Stimulated activated CD8-positive, alpha-beta memory T cell treated with anti-CD3 and anti-CD28 coated beads, Interleukin-2, amount 100 ng/mL, for 48 hours (primary cell): ENCODE results near the gene ST6GALNAC4.

ENCODE experiments used
- DNase-seq, 2 donors: peaks; one replicate each; pipeline ENCODE4 v3.0.0-alpha.2; 2020; ENCODE audit warnings: low read depth in 2 of 2

The ST6GALNAC4 gene

GRCh38 chr9:127930231-127931091, 13.6 kb upstream of the ST6GALNAC4 start, which contains the start of gene PIP5KL1:
PIP5KL1 (minus strand) TSS chr9:127930777; CDS start chr9:127930752, 25 bp downstream.
- DNase-seq: peak; percentile 64 to 66

GRCh38 chr9:127929625-127929979, 12.8 kb upstream of the ST6GALNAC4 start:
- DNase-seq: no peak

GRCh38 chr9:127928676-127929624, 12.1 kb upstream of the ST6GALNAC4 start:
- no peak for DNase-seq

- DNase-seq: no peak
These were observed 11.3 kb upstream of the ST6GALNAC4 start for GRCh38 chr9:127927988-127928675.

GRCh38 chr9:127927201-127927987, 10.6 kb upstream of the ST6GALNAC4 start:
- peak; percentile 53 to 74 for DNase-seq

- no peak for DNase-seq
These were observed 10.0 kb upstream of the ST6GALNAC4 start for GRCh38 chr9:127926906-127927200.

GRCh38 chr9:127925959-127926905, 9.4 kb upstream of the ST6GALNAC4 start:
- no peak for DNase-seq

GRCh38 chr9:127924736-127925444, 8.0 kb upstream of the ST6GALNAC4 start:
- no peak for DNase-seq

GRCh38 chr9:127923771-127924170, 6.9 kb upstream of the ST6GALNAC4 start:
- DNase-seq: no peak

- DNase-seq: no peak
These were observed 6.2 kb upstream of the ST6GALNAC4 start for GRCh38 chr9:127923046-127923445.

GRCh38 chr9:127921557-127922120, 4.8 kb upstream of the ST6GALNAC4 start:
- DNase-seq: peak; percentile 66 to 71

- no peak for DNase-seq
These were observed 4.0 kb upstream of the ST6GALNAC4 start for GRCh38 chr9:127920794-127921193.

- no peak for DNase-seq
These were observed 2.5 kb upstream of the ST6GALNAC4 start for GRCh38 chr9:127919253-127919815.

- no peak for DNase-seq
These were observed 1.6 kb upstream of the ST6GALNAC4 start for GRCh38 chr9:127918183-127919107.

- DNase-seq: no peak
These were observed 762 bp upstream of the ST6GALNAC4 start for GRCh38 chr9:127917603-127918002.

- no peak for DNase-seq
These were observed 781 bp downstream of the ST6GALNAC4 start for GRCh38 chr9:127915801-127916719.

GRCh38 chr9:127915325-127915752, 1.5 kb downstream of the ST6GALNAC4 start:
- no peak for DNase-seq
